ENCODE measurements around the gene SLC17A5.
"Not testable (repeated sequence)": the region's sequence is repeated elsewhere in the genome, so short reads cannot be mapped to it uniquely, and the experiment has no call there.

SLC17A5 gene

GRCh38 chr6:73665686-73666319 lies 12.0 kb upstream of the SLC17A5 start:
- peak; percentile 67 for DNase-seq

- no peak for DNase-seq
Measured at GRCh38 chr6:73664701-73665100, 10.9 kb upstream of the SLC17A5 start.

- peak; percentile 30 for DNase-seq
Measured at GRCh38 chr6:73657201-73657600, 3.4 kb upstream of the SLC17A5 start.

GRCh38 chr6:73656531-73657145 lies 2.8 kb upstream of the SLC17A5 start:
- no peak for DNase-seq

- DNase-seq, result no peak
Measured at GRCh38 chr6:73655341-73655917, 1.6 kb upstream of the SLC17A5 start.

- DNase-seq, result peak; percentile 83
Measured at GRCh38 chr6:73652637-73653570, 888 bp downstream of the SLC17A5 start.

- no peak for DNase-seq
Measured at GRCh38 chr6:73649783-73650182, 4.0 kb downstream of the SLC17A5 start.

- no peak for DNase-seq
Measured at GRCh38 chr6:73648166-73648565, 5.6 kb downstream of the SLC17A5 start.

- no peak for DNase-seq
Measured at GRCh38 chr6:73644941-73645591, 8.7 kb downstream of the SLC17A5 start.

GRCh38 chr6:73644030-73644429 lies 9.8 kb downstream of the SLC17A5 start:
- DNase-seq, result no peak

GRCh38 chr6:73642530-73642929 lies 11.3 kb downstream of the SLC17A5 start:
- no peak for DNase-seq

- DNase-seq, result no peak
Measured at GRCh38 chr6:73640179-73640750, 13.5 kb downstream of the SLC17A5 start.

GRCh38 chr6:73639040-73639439 lies 14.8 kb downstream of the SLC17A5 start:
- no peak for DNase-seq

GRCh38 chr6:73637404-73637803 lies 16.4 kb downstream of the SLC17A5 start:
- no peak for DNase-seq

- DNase-seq, result no peak
Measured at GRCh38 chr6:73636048-73636447, 17.7 kb downstream of the SLC17A5 start.

GRCh38 chr6:73632346-73632745 lies 21.4 kb downstream of the SLC17A5 start:
- DNase-seq, result no peak

GRCh38 chr6:73631849-73632248 lies 21.9 kb downstream of the SLC17A5 start:
- DNase-seq, result no peak

- no peak for DNase-seq
Measured at GRCh38 chr6:73630401-73630800, 23.4 kb downstream of the SLC17A5 start.

- no peak for DNase-seq
Measured at GRCh38 chr6:73624896-73625295, 28.9 kb downstream of the SLC17A5 start.

- not testable (repeated sequence) for DNase-seq
Measured at GRCh38 chr6:73623480-73623879, 30.3 kb downstream of the SLC17A5 start.

- not testable (repeated sequence) for DNase-seq
Measured at GRCh38 chr6:73618082-73618481, 35.7 kb downstream of the SLC17A5 start.

- DNase-seq, result no peak
Measured at GRCh38 chr6:73614802-73615201, 39.0 kb downstream of the SLC17A5 start.

All from activated CD4-positive, alpha-beta T cell treated with anti-CD3 and anti-CD28 coated beads, Interleukin-10, Interleukin-2, amounts not matched to agents 100 ng/mL and 50 ng/mL, durations not matched to agents 16 hours and 8 hours (primary cell).